Tibial nerve (tissue), 4 donors: ENCODE measurements around the gene TOP2B. TPM values are rescaled to one million over a fixed set of nuclear protein-coding genes. Genes with fewer than 3 reads are reported as not detected.

ENCODE experiments used
- DNase-seq, 2 donors: peaks; one replicate each; pipeline ENCODE4 v3.0.0-alpha.2; 2019; ENCODE audit warnings: low spot score in 2 of 2
- H3K27ac ChIP-seq, 4 donors: fragments of 200-600 bp; sonication (generic) in 3 of 4; one replicate each; pipeline ENCODE4 v1.5.1; 2017 to 2019; ENCODE audit warnings: mild to moderate bottlenecking in 1 of 4
- H3K27me3 ChIP-seq, 2 donors: fragments of 200-600 bp; sonication (generic) in 1 of 2; one replicate each; pipeline versions ENCODE4 v1.5.1 to v1.6.0; 2017 to 2019
- H3K36me3 ChIP-seq, 3 donors: fragments of 200-600 bp; sonication (generic); one replicate each; pipeline ENCODE4 v1.5.1; 2018 to 2019
- H3K4me1 ChIP-seq, 4 donors: fragments of 200-600 bp; sonication (generic) in 3 of 4; one replicate each; pipeline ENCODE4 v1.5.1; 2017 to 2019
- H3K4me3 ChIP-seq, 4 donors: fragments of 200-600 bp; sonication (generic) in 3 of 4; one replicate each; pipeline ENCODE4 v1.5.1; 2017 to 2019; ENCODE audit warnings: mild to moderate bottlenecking in 1 of 4, moderate library complexity in 1 of 4
- H3K9me3 ChIP-seq, 4 donors: fragments of 200-600 bp; sonication (generic) in 3 of 4; one replicate each; pipeline ENCODE4 v1.5.1; 2017 to 2019
- EP300 ChIP-seq, 2 donors: sonication (generic); formaldehyde crosslinking; IDR thresholded peaks; one replicate each; pipeline ENCODE4 v1.6.1; 2017; ENCODE audit warnings: antibody characterized with exemption in 2 of 2, mild to moderate bottlenecking in 1 of 2
- POLR2A ChIP-seq, 2 donors: fragments of 450-650 bp; IDR thresholded peaks; one replicate each; pipeline ENCODE4 v1.6.1; 2017; ENCODE audit warnings: antibody characterized with exemption in 2 of 2, mild to moderate bottlenecking in 2 of 2, moderate library complexity in 2 of 2
- WGBS, 2 donors: methylation state at CpG; one replicate each; pipeline ENCODE4 v1.1.5; 2018; 5-methylcytosine and 5-hydroxymethylcytosine counted together
- total RNA-seq, 4 donors: library from RNA; depleted of rRNA; stranded (reverse); fragments of >200 nt; gene quantifications; one replicate each; pipeline ENCODE4 v1.1.0, GENCODE V29; 2016
- TF ChIP-seq, protein P1 (sequence below), 5 experiments: fragments of 200-600 bp in 3 of 5; fragments of 450-650 bp in 2 of 5; sonication (generic) in 3 of 5; IDR thresholded peaks; one replicate each; pipeline ENCODE4 v1.5.1; 2016 to 2019; ENCODE audit warnings: antibody characterized with exemption in 5 of 5, mild to moderate bottlenecking in 3 of 5, moderate library complexity in 2 of 5

TOP2B gene
- total RNA-seq, 4 donors from 2014 or later: 85.3 to 121 (median 99.3) TPM

DNA sequence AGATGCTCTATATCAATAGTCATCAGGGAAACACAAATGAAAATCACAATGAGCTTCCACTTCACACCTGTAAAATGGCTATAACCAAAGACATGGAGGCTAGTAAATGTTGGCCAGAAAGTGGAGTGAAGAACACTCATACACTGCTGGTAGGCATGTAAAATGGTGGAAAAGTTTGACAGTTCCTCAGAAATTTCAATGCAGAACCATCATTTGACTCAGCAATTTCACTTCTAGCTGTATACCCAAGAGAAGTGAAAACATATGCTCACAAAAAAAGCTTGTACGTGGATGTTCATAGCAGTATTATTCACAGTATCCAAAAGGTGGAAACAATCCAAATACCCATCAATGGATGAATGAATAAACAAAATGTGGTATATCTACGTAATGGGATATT, 19.2 kb upstream of the TOP2B start:
- DNase-seq: no peak
- Histone ChIP-seq H3K4me1 (no peaks in the 10 kb centered on the region), H3K36me3 (no peaks in the 10 kb centered on the region), H3K9me3 (no peaks in the 10 kb centered on the region), H3K4me3 (no peak overlapping the region), H3K27ac (no peak overlapping the region), H3K27me3 (no peaks in the 10 kb centered on the region)
- no peak for TF ChIP-seq EP300 (IDR thresholded peaks at IDR 0.05)
- TF ChIP-seq, protein P1, sequence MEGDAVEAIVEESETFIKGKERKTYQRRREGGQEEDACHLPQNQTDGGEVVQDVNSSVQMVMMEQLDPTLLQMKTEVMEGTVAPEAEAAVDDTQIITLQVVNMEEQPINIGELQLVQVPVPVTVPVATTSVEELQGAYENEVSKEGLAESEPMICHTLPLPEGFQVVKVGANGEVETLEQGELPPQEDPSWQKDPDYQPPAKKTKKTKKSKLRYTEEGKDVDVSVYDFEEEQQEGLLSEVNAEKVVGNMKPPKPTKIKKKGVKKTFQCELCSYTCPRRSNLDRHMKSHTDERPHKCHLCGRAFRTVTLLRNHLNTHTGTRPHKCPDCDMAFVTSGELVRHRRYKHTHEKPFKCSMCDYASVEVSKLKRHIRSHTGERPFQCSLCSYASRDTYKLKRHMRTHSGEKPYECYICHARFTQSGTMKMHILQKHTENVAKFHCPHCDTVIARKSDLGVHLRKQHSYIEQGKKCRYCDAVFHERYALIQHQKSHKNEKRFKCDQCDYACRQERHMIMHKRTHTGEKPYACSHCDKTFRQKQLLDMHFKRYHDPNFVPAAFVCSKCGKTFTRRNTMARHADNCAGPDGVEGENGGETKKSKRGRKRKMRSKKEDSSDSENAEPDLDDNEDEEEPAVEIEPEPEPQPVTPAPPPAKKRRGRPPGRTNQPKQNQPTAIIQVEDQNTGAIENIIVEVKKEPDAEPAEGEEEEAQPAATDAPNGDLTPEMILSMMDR (IDR thresholded peaks at IDR 0.05): no peak
- TF ChIP-seq POLR2A (IDR thresholded peaks at IDR 0.05): no peak
- 77 to 82% methylated on average over 2 of the region's 2 CpGs for WGBS, 2 donors

DNA sequence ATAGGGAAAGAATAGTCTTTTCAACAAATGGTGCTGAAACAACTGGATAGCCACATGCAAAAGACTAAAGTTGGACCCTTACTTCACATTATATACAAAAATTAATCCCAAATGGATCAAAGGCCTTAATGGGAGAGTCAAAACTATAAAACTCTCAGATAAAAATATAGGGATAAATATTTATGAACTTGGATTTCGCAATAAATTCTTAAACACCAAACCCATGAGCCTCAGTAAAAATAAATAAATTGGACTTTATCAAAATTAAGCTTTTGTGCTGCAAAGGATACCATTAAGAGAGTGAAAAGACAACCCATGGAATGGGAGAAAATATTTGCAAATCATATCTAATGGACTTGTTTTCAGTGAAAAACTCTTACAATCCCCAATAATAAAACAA, 18.7 kb upstream of the TOP2B start:
- no peak overlapping the region for H3K4me3 ChIP-seq
- no peak overlapping the region for H3K27ac ChIP-seq
- no peaks in the 10 kb centered on the region for H3K36me3 ChIP-seq
- no peaks in the 10 kb centered on the region for H3K27me3 ChIP-seq
- no peak for DNase-seq
- WGBS, 2 donors: 93 to 98% methylated on average over 1 of the region's 1 CpG
- TF ChIP-seq, protein P1 (IDR thresholded peaks at IDR 0.05): no peak
- TF ChIP-seq POLR2A (IDR thresholded peaks at IDR 0.05): no peak
- TF ChIP-seq EP300 (IDR thresholded peaks at IDR 0.05): no peak
- no peaks in the 10 kb centered on the region for H3K4me1 ChIP-seq
- H3K9me3 ChIP-seq: no peaks in the 10 kb centered on the region

- Histone ChIP-seq H3K27me3 (no peaks in the 10 kb centered on the region), H3K9me3 (no peaks in the 10 kb centered on the region), H3K27ac (peak overlapping the region in 1 of 4 donors; percentile 34), H3K4me1 (peaks cover 0 to 5% (median 0%) of the 10 kb centered on the region in 4 donors), H3K4me3 (no peak overlapping the region), H3K36me3 (no peaks in the 10 kb centered on the region)
- no peak for DNase-seq
- WGBS, 2 donors: 70 to 72% methylated on average over 4 to 5 of the region's 6 CpGs
- TF ChIP-seq, protein P1 (IDR thresholded peaks at IDR 0.05): no peak
- TF ChIP-seq EP300 (IDR thresholded peaks at IDR 0.05) (no peak), POLR2A (IDR thresholded peaks at IDR 0.05) (no peak)
Measured at GRCh38 chr3:25679642-25680302, 15.1 kb upstream of the TOP2B start.

DNA sequence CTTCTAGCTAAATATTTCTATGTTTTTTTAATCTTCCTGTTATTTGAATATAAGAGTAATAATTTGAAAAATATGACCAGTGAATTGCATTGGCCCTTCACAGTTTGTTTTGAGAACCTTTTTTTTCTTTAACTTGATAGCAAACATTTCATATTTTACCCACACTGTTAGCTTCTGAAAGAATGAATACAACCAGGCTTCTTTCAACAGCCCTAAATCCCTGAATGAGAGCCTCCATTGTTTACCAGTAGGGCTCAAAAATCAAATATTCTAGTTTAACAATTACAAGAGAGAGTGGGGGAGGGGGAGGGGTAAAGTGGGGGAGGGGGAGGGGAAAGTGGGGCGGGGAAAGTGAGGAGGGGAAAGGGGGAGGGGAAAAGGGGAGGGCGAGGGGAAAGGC, 14.5 kb upstream of the TOP2B start:
- H3K27me3 ChIP-seq: no peaks in the 10 kb centered on the region

DNA sequence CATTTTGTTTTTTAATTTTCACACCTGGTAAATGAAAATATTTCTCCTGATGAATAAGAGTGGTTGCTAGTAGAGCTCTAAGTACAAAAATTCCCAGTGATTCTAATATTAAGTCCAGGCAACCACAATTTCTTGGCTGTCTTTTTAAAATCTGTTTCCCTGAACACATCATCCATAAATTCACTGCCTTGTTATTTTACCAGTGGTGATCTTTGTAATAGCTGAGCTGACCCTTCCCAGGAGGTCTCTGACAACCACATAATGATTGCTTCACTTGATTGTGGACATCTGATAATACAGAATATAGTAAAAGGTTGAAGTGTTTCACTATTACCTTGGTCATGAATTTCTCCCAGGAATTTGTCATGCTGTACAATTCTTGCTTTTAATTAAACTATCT, 13.9 kb upstream of the TOP2B start:
- no peak for DNase-seq
- TF ChIP-seq POLR2A (IDR thresholded peaks at IDR 0.05) (no peak), EP300 (IDR thresholded peaks at IDR 0.05) (no peak)
- TF ChIP-seq, protein P1 (IDR thresholded peaks at IDR 0.05): no peak
- Histone ChIP-seq H3K4me1 (peaks cover 0 to 5% (median 0%) of the 10 kb centered on the region in 4 donors), H3K27ac (no peak overlapping the region), H3K4me3 (no peak overlapping the region), H3K27me3 (no peaks in the 10 kb centered on the region), H3K36me3 (no peaks in the 10 kb centered on the region), H3K9me3 (no peaks in the 10 kb centered on the region)

More for the DNA sequence above, 14.5 kb upstream of the TOP2B start:
- Histone ChIP-seq H3K4me3 (no peak overlapping the region), H3K4me1 (peaks cover 0 to 5% (median 0%) of the 10 kb centered on the region in 4 donors), H3K9me3 (no peaks in the 10 kb centered on the region), H3K27ac (no peak overlapping the region), H3K36me3 (no peaks in the 10 kb centered on the region)
- DNase-seq: no peak
- no CpG with 5 or more reads among the region's 2 CpGs for WGBS, 2 donors
- no peak for TF ChIP-seq POLR2A (IDR thresholded peaks at IDR 0.05)
- TF ChIP-seq EP300 (IDR thresholded peaks at IDR 0.05): no peak
- TF ChIP-seq, protein P1 (IDR thresholded peaks at IDR 0.05): no peak
